Activated CD4-positive, alpha-beta T cell treated with anti-CD3 and anti-CD28 coated beads, Interleukin-2, amount 10 ng/mL, durations not matched to agents 24 days and 14 days (primary cell): ENCODE data around the gene FAAH. TPM values are rescaled to one million over a fixed set of nuclear protein-coding genes. Genes with fewer than 3 reads are reported as not detected.

Source experiments
- DNase-seq: peaks from one replicate; pipeline ENCODE4 v3.0.0; 2022
- H3K27ac Mint-ChIP-seq: one replicate; pipeline ENCODE4 v1.8.0; 2022; ENCODE audit warnings: mild to moderate bottlenecking, mixed read lengths
- H3K27me3 Mint-ChIP-seq: one replicate; pipeline ENCODE4 v1.8.0; 2022; ENCODE audit warnings: mixed read lengths
- H3K36me3 Mint-ChIP-seq: one replicate; pipeline ENCODE4 v1.8.0; 2022; ENCODE audit warnings: low read depth, mild to moderate bottlenecking, mixed read lengths
- H3K4me1 Mint-ChIP-seq: one replicate; pipeline ENCODE4 v1.8.0; 2021; ENCODE audit warnings: mixed read lengths
- H3K4me3 Mint-ChIP-seq: one replicate; pipeline ENCODE4 v1.8.0; 2022; ENCODE audit warnings: mild to moderate bottlenecking, moderate library complexity, mixed read lengths
- H3K9me3 Mint-ChIP-seq: one replicate; pipeline ENCODE4 v1.8.0; 2021; ENCODE audit warnings: mixed read lengths
- intact Hi-C: fragments of 100-400 bp; cut with micrococcal nuclease; formaldehyde crosslinking; loops from one replicate; pipeline ENCODE4 v1.15.1; 2023
- total RNA-seq: library from RNA; stranded (reverse); gene quantifications from 2 replicates; pipeline ENCODE4 v1.2.3, GENCODE V29; 2022

Gene FAAH
- total RNA-seq, 1 donor from 2014 or later = 4.6 TPM

DNA sequence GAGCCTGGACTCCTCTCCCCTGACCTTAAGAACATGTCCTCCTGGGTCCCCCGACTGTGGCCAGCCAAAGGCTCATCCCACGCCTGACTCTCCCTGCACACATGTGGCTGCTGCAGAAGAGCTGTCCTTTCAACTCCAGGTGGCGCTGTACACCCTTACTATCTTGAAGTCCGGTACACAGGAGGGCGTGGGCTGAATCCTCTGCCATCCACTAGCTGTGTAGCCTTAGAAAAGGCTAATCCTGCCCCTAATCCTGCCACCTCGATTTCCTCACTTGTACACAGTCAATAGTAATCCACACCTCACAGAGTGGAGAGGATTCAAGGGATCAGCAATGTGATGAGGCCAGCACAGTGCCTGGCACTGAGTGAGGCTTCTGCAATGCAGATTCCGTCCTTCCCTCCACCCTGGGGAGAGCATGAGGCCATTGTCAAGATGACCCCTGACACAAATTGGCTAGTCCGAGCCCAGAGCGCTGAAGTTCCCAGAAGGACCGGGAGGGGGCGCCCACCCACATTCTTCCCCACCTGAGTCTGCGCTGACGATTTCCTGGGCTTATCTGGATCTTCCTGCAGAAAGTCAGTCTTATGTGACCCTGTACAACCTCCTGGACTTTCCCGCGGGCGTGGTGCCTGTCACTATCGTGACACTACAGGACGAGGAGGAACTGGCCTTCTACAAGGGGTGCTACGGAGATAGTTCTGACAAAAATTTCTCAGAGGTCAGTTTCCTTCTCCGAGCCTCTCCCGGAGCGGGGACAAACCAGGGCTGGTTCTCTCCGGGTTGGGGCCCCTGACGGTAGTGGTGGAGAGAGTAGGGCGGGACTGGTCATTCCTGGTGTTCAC is 48.4 kb downstream of the FAAH start:
- Mint-ChIP-seq H3K4me3 (peak overlapping the region; percentile 85), H3K4me1 (peaks cover 13% of the 10 kb centered on the region), H3K27ac (peak overlapping the region; percentile 1), H3K27me3 (peaks cover 36% of the 10 kb centered on the region), H3K36me3 (no peaks in the 10 kb centered on the region), H3K9me3 (no peaks in the 10 kb centered on the region)
- intact Hi-C loops = loop anchor here (1.0 kb wide), 2 partner anchors 86 to 283 kb away; no protein-coding TSS in a partner anchor
- peak; percentile 92 for DNase-seq

GRCh38 chr1:46444466-46444865 is 50.3 kb downstream of the FAAH start:
- intact Hi-C loops = no loop called here
- peaks cover 51% of the 10 kb centered on the region for H3K27me3 Mint-ChIP-seq
- peaks cover 18% of the 10 kb centered on the region for H3K4me1 Mint-ChIP-seq
- H3K27ac Mint-ChIP-seq = no peak overlapping the region
- no peaks in the 10 kb centered on the region for H3K36me3 Mint-ChIP-seq
- H3K4me3 Mint-ChIP-seq = no peak overlapping the region
- no peaks in the 10 kb centered on the region for H3K9me3 Mint-ChIP-seq
- no peak for DNase-seq

DNA sequence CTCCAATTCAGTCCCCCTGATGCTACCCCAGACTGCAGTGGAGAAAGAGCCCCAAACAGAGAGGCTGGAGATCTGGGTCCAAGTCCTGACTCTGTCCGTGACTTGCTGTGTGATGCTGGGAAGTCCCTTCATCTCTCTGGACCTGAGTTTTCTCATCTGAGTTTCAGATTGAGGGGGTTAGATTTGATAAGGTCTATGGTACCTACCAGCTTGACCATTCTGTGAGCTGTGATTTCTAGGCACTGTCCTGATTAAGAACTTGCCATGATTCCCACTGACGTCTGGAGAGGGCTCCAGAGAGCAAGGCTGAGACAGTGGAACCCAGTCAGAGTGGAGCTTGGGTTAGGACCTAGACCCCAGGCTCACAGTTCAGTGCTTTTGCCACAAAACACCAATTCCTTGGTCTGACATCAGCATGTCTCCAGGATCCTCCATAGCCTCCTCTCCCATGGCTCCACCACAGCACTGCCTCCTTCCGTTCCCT is 51.7 kb downstream of the FAAH start:
- DNase-seq = no peak
- Mint-ChIP-seq H3K27me3 (peaks cover 61% of the 10 kb centered on the region), H3K4me3 (no peak overlapping the region), H3K36me3 (no peaks in the 10 kb centered on the region), H3K27ac (no peak overlapping the region), H3K9me3 (no peaks in the 10 kb centered on the region), H3K4me1 (peaks cover 19% of the 10 kb centered on the region)
- intact Hi-C loops = loop anchor here (2.0 kb wide), 1 partner anchor 43 kb away; the partner anchor contains the start of gene DMBX1

GRCh38 chr1:46446646-46447498 is 52.8 kb downstream of the FAAH start:
- Mint-ChIP-seq H3K27ac (no peak overlapping the region), H3K27me3 (peaks cover 70% of the 10 kb centered on the region), H3K4me3 (no peak overlapping the region), H3K4me1 (peaks cover 19% of the 10 kb centered on the region), H3K36me3 (no peaks in the 10 kb centered on the region), H3K9me3 (no peaks in the 10 kb centered on the region)
- peak; percentile 94 for DNase-seq
- intact Hi-C loops = loop anchor here (1.0 to 2.0 kb wide), 2 partner anchors 42 to 81 kb away; partner anchors contain the start of gene DMBX1

DNA sequence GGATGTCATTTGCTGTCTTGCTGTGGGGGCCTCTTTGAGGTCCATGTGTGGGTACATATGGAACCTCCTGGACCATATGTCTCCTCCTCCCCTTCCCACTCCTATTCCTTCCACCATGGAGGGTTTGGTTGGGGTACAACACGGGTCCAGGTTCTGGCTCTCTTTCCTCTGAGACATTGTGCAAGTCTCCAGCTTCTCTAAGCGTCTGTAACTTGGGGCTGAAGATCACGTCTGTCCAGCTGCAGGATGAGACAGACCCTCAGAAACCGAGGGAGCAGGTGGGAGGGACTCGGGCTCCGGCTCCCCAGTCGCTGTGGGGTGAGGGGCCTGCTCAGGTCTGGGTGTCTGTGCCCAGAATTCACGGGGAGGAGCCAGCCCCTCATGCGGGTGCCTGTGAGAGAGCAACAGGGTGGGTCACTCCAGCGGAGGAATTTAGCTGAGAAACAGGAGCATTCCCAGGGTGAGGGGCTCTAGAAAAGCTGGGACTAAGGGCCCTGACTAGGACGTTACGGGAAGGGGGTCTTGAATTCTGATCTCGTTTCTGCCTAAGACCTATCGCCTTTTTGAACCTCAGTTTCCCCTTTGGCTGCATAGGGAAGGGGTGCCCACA is 53.5 kb downstream of the FAAH start:
- H3K36me3 Mint-ChIP-seq = no peaks in the 10 kb centered on the region
- peaks cover 74% of the 10 kb centered on the region for H3K27me3 Mint-ChIP-seq
- peaks cover 14% of the 10 kb centered on the region for H3K4me1 Mint-ChIP-seq
- intact Hi-C loops = loop anchor here (1.0 to 2.0 kb wide), 2 partner anchors 41 to 81 kb away; partner anchors contain the start of gene DMBX1
- H3K27ac Mint-ChIP-seq = no peak overlapping the region
- H3K4me3 Mint-ChIP-seq = no peak overlapping the region
- no peak for DNase-seq
- H3K9me3 Mint-ChIP-seq = no peaks in the 10 kb centered on the region

DNA sequence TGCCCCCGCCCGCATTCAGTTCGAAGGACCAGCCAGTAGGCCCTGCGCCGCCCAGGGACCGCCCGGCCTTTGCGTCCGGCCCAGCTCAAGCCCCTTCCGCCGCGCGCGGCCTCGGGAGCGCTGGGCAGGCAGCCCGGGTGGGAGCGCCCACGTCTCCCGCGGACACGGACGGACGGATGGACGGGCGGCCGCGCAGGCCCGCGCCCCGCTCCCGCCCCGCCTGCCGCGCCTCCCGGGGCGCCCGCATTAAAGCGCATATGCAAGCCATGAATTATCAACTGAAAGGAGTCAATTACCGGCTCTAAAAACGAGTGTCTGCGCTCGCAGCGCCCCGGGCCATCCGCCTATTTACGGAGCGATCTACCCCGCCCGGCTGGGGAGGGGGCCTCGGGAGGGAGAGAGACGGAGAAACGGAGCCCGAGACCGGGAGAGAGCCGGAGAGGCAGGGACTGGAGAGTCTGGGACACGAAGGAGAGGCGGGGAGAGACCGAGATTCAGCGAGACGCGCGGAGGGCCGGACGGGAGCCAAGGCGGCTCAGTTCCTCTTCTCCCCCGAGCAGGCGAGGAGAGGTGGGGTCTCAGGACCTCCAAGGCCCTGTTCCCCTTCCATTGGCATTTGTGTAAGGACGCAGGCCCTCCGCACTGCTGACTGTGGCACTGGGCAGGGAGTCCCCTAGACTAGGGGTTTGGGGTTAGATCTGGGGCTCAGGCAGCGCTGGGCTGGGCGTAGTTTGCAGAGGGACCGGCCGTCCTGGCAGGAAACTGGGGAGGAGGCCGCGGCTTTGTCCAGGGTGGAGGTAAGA is 54.2 kb downstream of the FAAH start:
- DNase-seq = no peak
- no peaks in the 10 kb centered on the region for H3K9me3 Mint-ChIP-seq
- intact Hi-C loops = no loop called here
- H3K36me3 Mint-ChIP-seq = no peaks in the 10 kb centered on the region
- H3K4me1 Mint-ChIP-seq = peaks cover 9% of the 10 kb centered on the region
- no peak overlapping the region for H3K27ac Mint-ChIP-seq
- H3K4me3 Mint-ChIP-seq = no peak overlapping the region
- peaks cover 80% of the 10 kb centered on the region for H3K27me3 Mint-ChIP-seq

DNA sequence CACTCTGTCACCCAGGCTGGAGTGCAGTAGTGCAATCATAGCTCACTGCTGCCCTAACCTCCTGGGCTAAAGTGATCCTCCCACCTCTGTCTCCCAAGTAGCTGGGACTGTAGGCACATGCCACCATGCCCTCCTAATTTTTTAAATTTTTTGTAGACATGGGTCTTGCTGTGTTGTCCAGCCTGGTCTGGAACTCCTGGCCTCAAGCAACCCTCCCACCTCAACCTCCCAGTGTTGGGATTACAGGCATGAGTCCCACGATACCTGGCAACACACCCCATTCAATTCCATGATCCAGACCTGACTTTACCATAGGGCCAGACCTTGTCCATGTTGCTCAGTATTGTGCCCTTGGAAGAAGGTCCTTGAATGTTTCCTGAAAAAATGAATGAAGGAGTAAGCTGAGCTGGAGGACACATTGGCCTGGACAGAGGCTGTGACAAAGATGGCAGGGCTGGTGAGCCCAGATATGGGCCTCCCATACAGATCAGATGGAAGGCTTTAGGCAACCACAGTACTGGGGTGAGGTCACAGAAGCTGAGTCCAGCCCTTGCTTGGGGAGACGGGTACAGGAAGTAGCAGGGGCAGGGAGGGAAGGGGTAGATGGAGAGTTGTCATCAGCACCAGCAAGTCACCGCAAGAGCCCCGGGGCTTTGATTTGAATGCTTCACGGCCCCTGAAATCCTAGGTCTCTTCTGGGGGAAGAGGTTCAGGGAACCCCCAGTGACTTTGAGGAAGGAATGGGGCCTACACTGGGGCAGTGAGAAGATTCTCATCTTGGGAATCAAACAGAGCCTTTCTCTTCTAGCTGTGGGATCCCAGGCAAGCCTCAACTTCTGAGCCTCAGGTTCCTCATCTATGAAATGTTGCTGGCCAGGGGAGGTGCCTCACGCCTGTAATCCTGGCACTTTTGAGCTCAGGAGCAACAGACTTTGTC is 55.4 kb downstream of the FAAH start:
- DNase-seq = no peak
- H3K9me3 Mint-ChIP-seq = no peaks in the 10 kb centered on the region
- intact Hi-C loops = no loop called here
- H3K4me1 Mint-ChIP-seq = peaks cover 8% of the 10 kb centered on the region
- H3K4me3 Mint-ChIP-seq = no peak overlapping the region
- H3K27me3 Mint-ChIP-seq = peaks cover 79% of the 10 kb centered on the region
- no peaks in the 10 kb centered on the region for H3K36me3 Mint-ChIP-seq
- peak overlapping the region; percentile 26 for H3K27ac Mint-ChIP-seq

- intact Hi-C loops = no loop called here
- no peak overlapping the region for H3K27ac Mint-ChIP-seq
- no peaks in the 10 kb centered on the region for H3K9me3 Mint-ChIP-seq
- peaks cover 79% of the 10 kb centered on the region for H3K27me3 Mint-ChIP-seq
- DNase-seq = no peak
- no peak overlapping the region for H3K4me3 Mint-ChIP-seq
- peaks cover 8% of the 10 kb centered on the region for H3K4me1 Mint-ChIP-seq
- no peaks in the 10 kb centered on the region for H3K36me3 Mint-ChIP-seq
Measured at GRCh38 chr1:46450160-46450517, 56.0 kb downstream of the FAAH start.

- peaks cover 64% of the 10 kb centered on the region for H3K27me3 Mint-ChIP-seq
Measured at GRCh38 chr1:46451948-46452930, 58.1 kb downstream of the FAAH start.

DNA sequence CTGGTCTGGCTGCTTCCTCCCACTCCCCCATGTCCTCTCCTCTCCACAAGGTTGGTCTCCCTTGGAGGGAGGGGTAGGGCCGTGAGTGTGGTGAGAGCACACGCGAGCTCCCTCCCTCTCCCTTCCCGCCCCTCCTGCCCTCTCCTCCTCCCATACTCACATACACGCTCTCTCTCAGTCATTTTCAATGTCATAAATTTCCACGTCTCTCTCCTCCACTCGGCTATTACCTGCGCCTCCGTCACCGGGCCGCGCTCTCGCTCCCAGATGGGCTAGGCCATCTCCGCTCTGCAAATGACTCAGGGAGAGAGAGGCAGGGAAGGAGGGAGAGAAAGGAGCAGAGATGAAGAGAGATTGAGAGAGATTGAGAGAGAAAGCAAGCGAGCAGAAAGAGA is 58.8 kb downstream of the FAAH start:
- Mint-ChIP-seq H3K36me3 (no peaks in the 10 kb centered on the region), H3K4me3 (no peak overlapping the region), H3K9me3 (no peaks in the 10 kb centered on the region), H3K4me1 (peaks cover 6% of the 10 kb centered on the region), H3K27ac (no peak overlapping the region), H3K27me3 (peaks cover 57% of the 10 kb centered on the region)
- intact Hi-C loops = no loop called here
- DNase-seq = no peak

More at GRCh38 chr1:46451948-46452930, 58.1 kb downstream of the FAAH start:
- peaks cover 6% of the 10 kb centered on the region for H3K4me1 Mint-ChIP-seq
- H3K9me3 Mint-ChIP-seq = no peaks in the 10 kb centered on the region
- no peak for DNase-seq
- intact Hi-C loops = no loop called here
- no peaks in the 10 kb centered on the region for H3K36me3 Mint-ChIP-seq
- no peak overlapping the region for H3K27ac Mint-ChIP-seq
- no peak overlapping the region for H3K4me3 Mint-ChIP-seq

- Mint-ChIP-seq H3K27me3 (peaks cover 54% of the 10 kb centered on the region), H3K27ac (no peak overlapping the region), H3K4me1 (peaks cover 6% of the 10 kb centered on the region), H3K4me3 (no peak overlapping the region), H3K36me3 (no peaks in the 10 kb centered on the region), H3K9me3 (no peaks in the 10 kb centered on the region)
- intact Hi-C loops = no loop called here
- DNase-seq = no peak
Measured at GRCh38 chr1:46453449-46453848, 59.3 kb downstream of the FAAH start.
